ENCODE results near the gene B3GNT9.

The B3GNT9 gene

GRCh38 chr16:67112591-67113399, 38.0 kb downstream of the B3GNT9 start:
- no peak for DNase-seq

- no peak for DNase-seq
These were observed 38.8 kb downstream of the B3GNT9 start for GRCh38 chr16:67111951-67112444.

- peak; percentile 93 to 94 for DNase-seq
These were observed 41.2 kb downstream of the B3GNT9 start, which contains the start of gene PHAF1 for GRCh38 chr16:67109407-67110135. Gene PHAF1, plus strand, starts transcription at chr16:67109941. Its CDS starts 235 bp downstream, at chr16:67110176.

- DNase-seq: no peak
These were observed 41.8 kb downstream of the B3GNT9 start for GRCh38 chr16:67108931-67109406.

GRCh38 chr16:67108489-67108888, 42.3 kb downstream of the B3GNT9 start:
- no peak for DNase-seq

- DNase-seq: no peak
These were observed 44.9 kb downstream of the B3GNT9 start for GRCh38 chr16:67105881-67106280.

- DNase-seq: peak; percentile 79 to 89
These were observed 45.6 kb downstream of the B3GNT9 start for GRCh38 chr16:67105246-67105645.

- peak in 1 of 2 donors; percentile 36 for DNase-seq
These were observed 46.0 kb downstream of the B3GNT9 start for GRCh38 chr16:67104845-67105244.

GRCh38 chr16:67104061-67104460, 46.7 kb downstream of the B3GNT9 start:
- peak in 1 of 2 donors; percentile 15 for DNase-seq

GRCh38 chr16:67101311-67102082, 49.3 kb downstream of the B3GNT9 start:
- DNase-seq: no peak

- no peak for DNase-seq
These were observed 50.1 kb downstream of the B3GNT9 start for GRCh38 chr16:67100569-67101310.

GRCh38 chr16:67098599-67098998, 52.2 kb downstream of the B3GNT9 start:
- no peak for DNase-seq

Data from inflammatory macrophage (primary cell).